Chondrocyte (in vitro differentiated cells): ENCODE data around the gene CADPS2. TPM values are rescaled to one million over a fixed set of nuclear protein-coding genes. Genes with fewer than 3 reads are reported as not detected.
"Not testable (repeated sequence)": the region's sequence is repeated elsewhere in the genome, so short reads cannot be mapped to it uniquely, and the experiment has no call there.

Experiments used
- DNase-seq: peaks from one replicate; pipeline ENCODE4 v3.0.0; 2021; ENCODE audit warnings: mixed read lengths, low spot score
- H3K27ac Mint-ChIP-seq: one replicate; pipeline ENCODE4 v1.8.0; 2021; ENCODE audit warnings: mild to moderate bottlenecking, moderate library complexity, mixed read lengths; ENCODE audit not compliant: unreplicated experiment
- H3K27me3 Mint-ChIP-seq: 2 replicates; pipeline ENCODE4 v1.8.0; 2021; ENCODE audit warnings: low read depth, mixed read lengths
- H3K36me3 Mint-ChIP-seq: 2 replicates; pipeline ENCODE4 v1.8.0; 2021; ENCODE audit warnings: low read depth, mixed read lengths
- H3K4me1 Mint-ChIP-seq: 2 replicates; pipeline ENCODE4 v1.8.0; 2021; ENCODE audit warnings: low read depth, mild to moderate bottlenecking, mixed read lengths
- H3K4me3 Mint-ChIP-seq: one replicate; pipeline ENCODE4 v1.8.0; 2021; ENCODE audit warnings: mild to moderate bottlenecking, moderate library complexity, mixed read lengths; ENCODE audit not compliant: unreplicated experiment
- H3K9me3 Mint-ChIP-seq: 2 replicates; pipeline ENCODE4 v1.8.0; 2021; ENCODE audit warnings: low read depth, mixed read lengths
- total RNA-seq: library from RNA; stranded (reverse); gene quantifications from 3 replicates; pipeline ENCODE4 v1.2.1, GENCODE V29; 2021
- TF ChIP-seq, protein P1 (sequence below): fragments of 200-600 bp; sonication (generic); IDR thresholded peaks from 2 replicates; pipeline ENCODE4 v1.5.0; 2021; ENCODE audit warnings: antibody characterized with exemption, mild to moderate bottlenecking, moderate library complexity

CADPS2 gene
- total RNA-seq, 1 donor from 2014 or later, result 0.32 TPM

DNA sequence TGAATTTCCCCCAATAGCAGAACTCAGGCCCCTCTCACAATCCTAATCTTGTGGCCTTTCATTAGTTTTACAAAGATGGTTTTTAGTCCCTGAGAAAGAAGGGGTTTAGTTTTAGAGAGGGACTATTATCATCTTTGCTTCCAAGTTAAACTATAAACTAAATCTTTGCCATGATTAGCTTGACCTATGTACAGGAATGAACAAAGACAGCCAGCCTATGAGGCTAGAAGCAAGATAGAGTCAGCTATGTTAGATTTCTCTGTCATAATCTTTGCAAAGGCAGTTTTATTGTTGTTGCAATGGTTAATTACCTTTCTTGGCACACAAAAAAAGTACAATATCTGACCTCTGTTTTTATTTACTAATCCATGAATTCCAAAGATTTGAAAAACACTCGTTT lies 206.4 kb downstream of the CADPS2 start:
- Mint-ChIP-seq H3K4me3 (no peak overlapping the region), H3K36me3 (no peaks in the 10 kb centered on the region), H3K9me3 (peaks cover 4% of the 10 kb centered on the region), H3K27me3 (peaks cover 8% of the 10 kb centered on the region), H3K27ac (no peak overlapping the region), H3K4me1 (peaks cover 4% of the 10 kb centered on the region)
- DNase-seq, result no peak
- TF ChIP-seq, protein P1, sequence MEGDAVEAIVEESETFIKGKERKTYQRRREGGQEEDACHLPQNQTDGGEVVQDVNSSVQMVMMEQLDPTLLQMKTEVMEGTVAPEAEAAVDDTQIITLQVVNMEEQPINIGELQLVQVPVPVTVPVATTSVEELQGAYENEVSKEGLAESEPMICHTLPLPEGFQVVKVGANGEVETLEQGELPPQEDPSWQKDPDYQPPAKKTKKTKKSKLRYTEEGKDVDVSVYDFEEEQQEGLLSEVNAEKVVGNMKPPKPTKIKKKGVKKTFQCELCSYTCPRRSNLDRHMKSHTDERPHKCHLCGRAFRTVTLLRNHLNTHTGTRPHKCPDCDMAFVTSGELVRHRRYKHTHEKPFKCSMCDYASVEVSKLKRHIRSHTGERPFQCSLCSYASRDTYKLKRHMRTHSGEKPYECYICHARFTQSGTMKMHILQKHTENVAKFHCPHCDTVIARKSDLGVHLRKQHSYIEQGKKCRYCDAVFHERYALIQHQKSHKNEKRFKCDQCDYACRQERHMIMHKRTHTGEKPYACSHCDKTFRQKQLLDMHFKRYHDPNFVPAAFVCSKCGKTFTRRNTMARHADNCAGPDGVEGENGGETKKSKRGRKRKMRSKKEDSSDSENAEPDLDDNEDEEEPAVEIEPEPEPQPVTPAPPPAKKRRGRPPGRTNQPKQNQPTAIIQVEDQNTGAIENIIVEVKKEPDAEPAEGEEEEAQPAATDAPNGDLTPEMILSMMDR, result no peak

DNA sequence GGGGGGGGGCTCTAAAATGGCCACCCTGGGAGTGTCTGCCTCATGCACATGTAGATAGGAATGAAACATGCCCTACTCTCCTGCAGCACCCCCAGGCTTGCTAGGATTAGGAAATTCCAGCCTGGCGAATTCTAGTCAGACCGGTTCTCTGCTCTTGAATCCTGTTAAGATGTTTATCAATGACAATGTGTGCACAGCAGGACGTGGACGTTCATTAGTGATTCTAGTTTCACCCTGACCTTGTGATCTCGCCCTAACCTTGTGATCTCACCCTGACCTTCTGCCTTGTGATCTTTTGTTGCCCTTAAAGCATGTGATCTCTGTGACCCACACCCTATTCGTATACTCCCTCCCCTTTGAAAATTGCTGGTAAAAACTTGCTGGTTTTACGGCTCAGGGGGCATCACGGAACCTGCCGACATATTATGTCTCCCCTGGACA lies 207.0 kb downstream of the CADPS2 start:
- H3K36me3 Mint-ChIP-seq, H3K9me3 Mint-ChIP-seq, H3K27me3 Mint-ChIP-seq, H3K27ac Mint-ChIP-seq, H3K4me3 Mint-ChIP-seq, H3K4me1 Mint-ChIP-seq, DNase-seq: not testable (repeated sequence)

GRCh38 chr7:122677149-122677548 lies 209.1 kb downstream of the CADPS2 start:
- no peak overlapping the region for H3K27ac Mint-ChIP-seq
- H3K27me3 Mint-ChIP-seq, result peaks cover 3% of the 10 kb centered on the region
- H3K4me3 Mint-ChIP-seq, result no peak overlapping the region
- no peaks in the 10 kb centered on the region for H3K36me3 Mint-ChIP-seq
- peaks cover 4% of the 10 kb centered on the region for H3K9me3 Mint-ChIP-seq
- TF ChIP-seq, protein P1, result no peak
- no peak for DNase-seq
- H3K4me1 Mint-ChIP-seq, result peaks cover 8% of the 10 kb centered on the region

DNA sequence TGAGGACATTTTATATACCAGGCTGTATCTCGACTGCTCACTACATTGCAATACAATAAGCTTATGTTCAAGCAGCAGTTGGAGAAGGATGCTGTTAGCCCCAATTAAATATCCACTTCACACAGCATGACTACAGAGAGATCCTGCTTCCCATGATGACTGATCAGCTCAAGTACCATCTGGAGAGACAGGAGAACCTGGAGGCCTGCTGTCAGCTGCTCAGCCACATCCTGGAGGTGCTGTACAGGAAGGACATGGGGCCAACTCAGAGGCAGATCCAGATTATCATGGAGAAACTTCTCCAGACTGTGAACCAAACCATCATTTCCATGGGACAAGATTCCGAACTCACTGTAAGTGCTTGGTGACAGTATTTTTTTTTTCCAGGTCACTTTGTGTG lies 209.8 kb downstream of the CADPS2 start:
- Mint-ChIP-seq H3K4me3 (no peak overlapping the region), H3K27me3 (peaks cover 3% of the 10 kb centered on the region), H3K9me3 (peaks cover 4% of the 10 kb centered on the region), H3K4me1 (peaks cover 8% of the 10 kb centered on the region), H3K27ac (no peak overlapping the region), H3K36me3 (no peaks in the 10 kb centered on the region)
- TF ChIP-seq, protein P1, result no peak
- DNase-seq, result no peak

DNA sequence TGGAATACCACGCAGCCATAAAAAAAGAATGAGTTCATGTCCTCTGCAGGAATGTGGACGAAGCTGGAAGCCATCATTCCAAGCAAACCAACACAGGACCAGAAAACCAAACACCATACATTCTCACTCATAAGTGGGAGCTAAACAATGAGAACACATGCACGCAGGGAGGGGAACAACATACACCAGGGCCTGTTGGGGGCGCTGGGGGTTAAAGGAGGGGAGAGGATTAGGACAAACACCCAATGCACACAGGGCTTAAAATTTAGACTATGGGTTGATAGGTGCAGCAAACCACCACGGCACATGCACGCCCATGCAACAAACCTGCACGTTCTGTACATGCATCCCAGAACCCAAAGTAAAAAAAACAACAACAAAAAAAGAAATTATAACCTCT lies 210.6 kb downstream of the CADPS2 start:
- Mint-ChIP-seq H3K36me3 (no peaks in the 10 kb centered on the region), H3K27ac (no peak overlapping the region), H3K4me1 (peaks cover 8% of the 10 kb centered on the region), H3K4me3 (no peak overlapping the region), H3K27me3 (peaks cover 3% of the 10 kb centered on the region), H3K9me3 (peaks cover 6% of the 10 kb centered on the region)
- TF ChIP-seq, protein P1, result no peak
- no peak for DNase-seq

DNA sequence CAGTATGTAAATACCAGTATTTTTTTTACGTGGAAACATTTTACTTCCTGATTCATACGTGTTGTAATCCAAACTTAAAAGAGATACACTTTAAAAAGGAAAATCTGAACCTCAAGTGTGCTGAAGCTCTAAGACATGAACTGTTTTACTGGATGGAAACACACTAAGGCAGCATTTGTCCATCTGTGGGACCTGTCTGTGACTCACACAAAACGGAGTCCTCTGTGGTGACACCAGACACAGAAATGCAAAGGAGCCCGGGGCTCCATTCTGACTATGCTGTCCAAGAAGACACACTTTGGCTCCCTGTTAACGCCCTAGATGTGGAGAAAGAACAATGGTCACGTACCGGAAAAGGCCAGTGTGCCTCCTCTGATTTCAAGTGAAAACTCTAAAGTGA lies 211.2 kb downstream of the CADPS2 start:
- H3K36me3 Mint-ChIP-seq, result no peaks in the 10 kb centered on the region
- no peak for DNase-seq
- H3K27ac Mint-ChIP-seq, result peak overlapping the region; percentile 2
- peaks cover 8% of the 10 kb centered on the region for H3K4me1 Mint-ChIP-seq
- no peak overlapping the region for H3K4me3 Mint-ChIP-seq
- H3K9me3 Mint-ChIP-seq, result peaks cover 6% of the 10 kb centered on the region
- peaks cover 3% of the 10 kb centered on the region for H3K27me3 Mint-ChIP-seq
- TF ChIP-seq, protein P1, result no peak
